Keratinocyte (primary cell): ENCODE results near the gene TMBIM4. TPM values are rescaled to one million over a fixed set of nuclear protein-coding genes. Genes with fewer than 3 reads are reported as not detected.

ENCODE experiments used
- DNase-seq: peaks from one replicate; pipeline ENCODE4 v3.0.0-alpha.2; 2011; ENCODE audit warnings: low read depth, missing footprints, low spot score
- FAIRE-seq: peaks from 2 replicates; lab custom pipeline; 2011; peaks lifted over from hg19 to GRCh38; lab: Jason Lieb, UNC
- H2AFZ ChIP-seq: 2 replicates; pipeline ENCODE4 v1.6.0; 2012; ENCODE audit warnings: low read length, control low read depth, inconsistent platforms; ENCODE audit not compliant: control insufficient read depth
- H3K27ac ChIP-seq: 2 replicates; pipeline ENCODE4 v1.5.1; 2011; ENCODE audit warnings: low read length; ENCODE audit not compliant: control insufficient read depth, insufficient read depth
- H3K27me3 ChIP-seq: 3 replicates; pipeline ENCODE4 v1.6.0; 2011; ENCODE audit warnings: low read length; ENCODE audit not compliant: control insufficient read depth, insufficient read depth; ENCODE audit errors: extremely low read depth
- H3K36me3 ChIP-seq, 2 experiments: 2 replicates in 1 of 2; 3 replicates in 1 of 2; pipeline ENCODE4 v1.5.1; 2011; ENCODE audit warnings: low read length in 2 of 2, mild to moderate bottlenecking in 1 of 2; ENCODE audit not compliant: control insufficient read depth in 2 of 2, insufficient read depth in 2 of 2; ENCODE audit errors: extremely low read depth in 1 of 2
- H3K4me1 ChIP-seq: 3 replicates; pipeline ENCODE4 v1.5.1; 2011; ENCODE audit warnings: low read length; ENCODE audit not compliant: control insufficient read depth, insufficient read depth; ENCODE audit errors: extremely low read depth
- H3K4me2 ChIP-seq: 3 replicates; pipeline ENCODE4 v1.6.0; 2011; ENCODE audit warnings: low read depth, low read length; ENCODE audit not compliant: control insufficient read depth, insufficient read depth; ENCODE audit errors: extremely low read depth
- H3K4me3 ChIP-seq, 3 experiments: fragments of 200-600 bp in 1 of 3; sonication (generic) in 1 of 3; 2 replicates in 2 of 3; 3 replicates in 1 of 3; pipeline ENCODE4 v1.5.1; 2011 to 2016; ENCODE audit warnings: low read length in 3 of 3, mild to moderate bottlenecking in 3 of 3, control low read depth in 2 of 3, inconsistent platforms in 1 of 3, low read depth in 1 of 3, mixed read lengths in 1 of 3, mixed run types in 1 of 3, moderate library complexity in 1 of 3; ENCODE audit not compliant: control insufficient read depth in 2 of 3, insufficient read depth in 2 of 3; ENCODE audit errors: extremely low read depth in 1 of 3
- H3K79me2 ChIP-seq: 2 replicates; pipeline ENCODE4 v1.6.0; 2012; ENCODE audit warnings: low read length; ENCODE audit not compliant: control insufficient read depth, insufficient read depth
- H3K9ac ChIP-seq: 3 replicates; pipeline ENCODE4 v1.6.0; 2011; ENCODE audit warnings: low read length; ENCODE audit not compliant: control insufficient read depth, insufficient read depth; ENCODE audit errors: extremely low read depth
- H3K9me1 ChIP-seq: 3 replicates; pipeline ENCODE4 v1.6.0; 2011; ENCODE audit warnings: low read length; ENCODE audit not compliant: control insufficient read depth, insufficient read depth; ENCODE audit errors: extremely low read depth
- H3K9me3 ChIP-seq: 2 replicates; pipeline ENCODE4 v1.5.1; 2012; ENCODE audit warnings: low read depth, low read length; ENCODE audit not compliant: control insufficient read depth
- H4K20me1 ChIP-seq: 3 replicates; pipeline ENCODE4 v1.6.0; 2011; ENCODE audit warnings: low read length; ENCODE audit not compliant: control insufficient read depth, insufficient read depth; ENCODE audit errors: extremely low read depth
- CTCF ChIP-seq, 3 experiments: IDR thresholded peaks in 1 of 3; conservative IDR thresholded peaks in 1 of 3; optimal IDR thresholded peaks in 1 of 3; 2 replicates in 2 of 3; 3 replicates in 1 of 3; pipeline versions ENCODE3 to v1.5.1; 2011; ENCODE audit warnings: low read length in 3 of 3, mild to moderate bottlenecking in 3 of 3, moderate library complexity in 2 of 3, control low read depth in 1 of 3, inconsistent platforms in 1 of 3; ENCODE audit not compliant: insufficient read depth in 2 of 3; ENCODE audit errors: extremely low read depth in 1 of 3
- EZH2 ChIP-seq: IDR thresholded peaks from one replicate; pipeline ENCODE4 v1.6.1; 2012; ENCODE audit warnings: inconsistent platforms, mild to moderate bottlenecking, low read length, moderate library complexity
- dilution Hi-C: fragments of 300-500 bp; cut with MboI; formaldehyde crosslinking; loops from one replicate; pipeline ENCODE4 v1.7.0; 2020; ENCODE audit warnings: low sequenced_read_pairs; ENCODE audit not compliant: extremely low pct_ligation_motif_present
- polyA plus RNA-seq, 5 experiments: library from polyadenylated mRNA; depleted of rRNA in 3 of 5; stranded (reverse) in 3 of 5; stranded (forward) in 1 of 5; unstranded in 1 of 5; fragments of >200 nt; gene quantifications; 1 replicate in 1 of 5; 2 replicates in 3 of 5; 3 replicates in 1 of 5; pipeline versions ENCODE4 v1.2.1 to v1.2.3, GENCODE V29; 2011 to 2012; ENCODE audit warnings: missing spikeins in 2 of 5, low read depth in 1 of 5, low replicate concordance in 1 of 5

The TMBIM4 gene
- polyA plus RNA-seq, 1 donor (not counting 4 experiments of a cell fraction or from before 2014, with no cell fraction given) = 111 TPM

- H3K9ac ChIP-seq = no peak overlapping the region
- TF ChIP-seq EZH2 (no peak), CTCF (optimal IDR thresholded peaks at IDR 0.05 in 1 of 3, IDR thresholded peaks at IDR 0.05 in 1 of 3, conservative IDR thresholded peaks at IDR 0.05 in 1 of 3; ENCODE audit: extremely low read depth in 1 of 3, insufficient read depth in 2 of 3, low read length in 3 of 3) (peak; percentile 70 to 80 (median 76))
- FAIRE-seq = peak; percentile 73
- dilution Hi-C loops = no loop called here
- H3K4me1 ChIP-seq = peaks cover under 1% of the 10 kb centered on the region
- H2AFZ ChIP-seq = no peak overlapping the region
- H3K9me1 ChIP-seq = no peaks in the 10 kb centered on the region
- no peaks in the 10 kb centered on the region for H3K79me2 ChIP-seq
- H3K9me3 ChIP-seq = no peaks in the 10 kb centered on the region
- H3K36me3 ChIP-seq = no peaks in the 10 kb centered on the region
- H4K20me1 ChIP-seq = no peaks in the 10 kb centered on the region
- no peak overlapping the region for H3K27ac ChIP-seq
- no peak overlapping the region for H3K4me3 ChIP-seq
- no peak for DNase-seq
- H3K27me3 ChIP-seq = no peaks in the 10 kb centered on the region
- H3K4me2 ChIP-seq = no peak overlapping the region
These were observed 82.3 kb downstream of the TMBIM4 start for GRCh38 chr12:66087365-66087943.

- Histone ChIP-seq H3K4me1 (no peaks in the 10 kb centered on the region), H3K9me1 (no peaks in the 10 kb centered on the region), H3K9ac (no peak overlapping the region), H2AFZ (no peak overlapping the region), H3K4me3 (no peak overlapping the region), H4K20me1 (no peaks in the 10 kb centered on the region), H3K9me3 (no peaks in the 10 kb centered on the region), H3K27me3 (no peaks in the 10 kb centered on the region), H3K27ac (no peak overlapping the region), H3K4me2 (no peak overlapping the region), H3K36me3 (no peaks in the 10 kb centered on the region), H3K79me2 (no peaks in the 10 kb centered on the region)
- TF ChIP-seq EZH2 (no peak), CTCF (optimal IDR thresholded peaks at IDR 0.05 in 1 of 3, IDR thresholded peaks at IDR 0.05 in 1 of 3, conservative IDR thresholded peaks at IDR 0.05 in 1 of 3; ENCODE audit: extremely low read depth in 1 of 3, insufficient read depth in 2 of 3, low read length in 3 of 3) (no peak)
- DNase-seq = no peak
- dilution Hi-C loops = no loop called here
- no peak for FAIRE-seq
These were observed 83.8 kb downstream of the TMBIM4 start for GRCh38 chr12:66085998-66086397.

Other genes with a start within 250 kb of the TMBIM4 start
- gene LLPH, start 39.2 kb downstream of the TMBIM4 start, polyA plus RNA-seq = 15.0 to 36.6 TPM (median 20.5 TPM) in 3 replicates
- gene IRAK3, start 19.2 kb upstream of the TMBIM4 start, polyA plus RNA-seq = 0.06 to 0.17 TPM (median 0.07 TPM) in 3 replicates
- gene HELB, start 132.5 kb upstream of the TMBIM4 start, polyA plus RNA-seq = 0.90 to 1.8 TPM (median 1.1 TPM) in 3 replicates